ENCODE data around the gene MAML2.

The MAML2 gene

GRCh38 chr11:96367342-96367741, 24.3 kb upstream of the MAML2 start:
- Histone ChIP-seq H3K27ac (no peak overlapping the region), H3K27me3 (no peaks in the 10 kb centered on the region), H3K9ac (no peak overlapping the region), H3K36me3 (peaks cover 62% of the 10 kb centered on the region), H3K4me2 (no peak overlapping the region), H3K4me1 (no peaks in the 10 kb centered on the region), H4K20me1 (no peaks in the 10 kb centered on the region), H3K4me3 (no peak overlapping the region), H3K9me3 (peaks cover 20% of the 10 kb centered on the region)
- TF ChIP-seq Cebpa-rat (IDR thresholded peaks at IDR 0.05): no peak

GRCh38 chr11:96366024-96366423, 23.0 kb upstream of the MAML2 start:
- H3K4me1 ChIP-seq: no peaks in the 10 kb centered on the region
- H3K27ac ChIP-seq: no peak overlapping the region
- H3K27me3 ChIP-seq: no peaks in the 10 kb centered on the region
- H3K4me2 ChIP-seq: no peak overlapping the region
- no peaks in the 10 kb centered on the region for H4K20me1 ChIP-seq
- H3K9ac ChIP-seq: no peak overlapping the region
- H3K36me3 ChIP-seq: peaks cover 58% of the 10 kb centered on the region
- no peak for TF ChIP-seq Cebpa-rat (IDR thresholded peaks at IDR 0.05)
- H3K4me3 ChIP-seq: no peak overlapping the region
- H3K9me3 ChIP-seq: peaks cover 20% of the 10 kb centered on the region

- Histone ChIP-seq H3K36me3 (peaks cover 53% of the 10 kb centered on the region), H3K4me3 (no peak overlapping the region), H3K9me3 (peaks cover 20% of the 10 kb centered on the region), H3K27ac (no peak overlapping the region), H3K9ac (no peak overlapping the region), H3K4me1 (no peaks in the 10 kb centered on the region), H3K4me2 (no peak overlapping the region), H3K27me3 (no peaks in the 10 kb centered on the region), H4K20me1 (no peaks in the 10 kb centered on the region)
- no peak for TF ChIP-seq Cebpa-rat (IDR thresholded peaks at IDR 0.05)
Observed at GRCh38 chr11:96365493-96365892, 22.5 kb upstream of the MAML2 start.

DNA sequence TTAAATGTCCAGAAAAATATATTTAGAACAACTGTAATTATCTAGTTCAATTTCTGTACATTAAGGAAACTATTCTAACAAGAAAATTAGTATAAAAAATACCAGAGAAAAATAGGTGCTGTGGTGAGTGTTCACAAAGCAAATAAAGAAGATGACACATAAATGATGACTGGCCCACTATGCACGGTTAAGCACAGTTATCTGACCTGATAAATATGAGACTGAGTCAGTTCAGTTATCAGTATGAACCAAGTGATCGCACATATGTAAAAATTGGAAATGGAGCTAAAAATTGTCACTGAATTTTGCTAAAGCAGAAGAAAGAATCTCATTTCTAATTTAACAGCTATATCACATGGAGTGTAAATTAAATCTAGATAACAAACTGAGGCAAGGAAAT, 18.8 kb upstream of the MAML2 start:
- Histone ChIP-seq H3K36me3 (peaks cover 38% of the 10 kb centered on the region), H3K27me3 (no peaks in the 10 kb centered on the region), H3K9me3 (no peaks in the 10 kb centered on the region), H3K9ac (no peak overlapping the region), H3K27ac (no peak overlapping the region), H3K4me3 (no peak overlapping the region), H3K4me2 (no peak overlapping the region), H4K20me1 (no peaks in the 10 kb centered on the region), H3K4me1 (no peaks in the 10 kb centered on the region)
- no peak for TF ChIP-seq Cebpa-rat (IDR thresholded peaks at IDR 0.05)

DNA sequence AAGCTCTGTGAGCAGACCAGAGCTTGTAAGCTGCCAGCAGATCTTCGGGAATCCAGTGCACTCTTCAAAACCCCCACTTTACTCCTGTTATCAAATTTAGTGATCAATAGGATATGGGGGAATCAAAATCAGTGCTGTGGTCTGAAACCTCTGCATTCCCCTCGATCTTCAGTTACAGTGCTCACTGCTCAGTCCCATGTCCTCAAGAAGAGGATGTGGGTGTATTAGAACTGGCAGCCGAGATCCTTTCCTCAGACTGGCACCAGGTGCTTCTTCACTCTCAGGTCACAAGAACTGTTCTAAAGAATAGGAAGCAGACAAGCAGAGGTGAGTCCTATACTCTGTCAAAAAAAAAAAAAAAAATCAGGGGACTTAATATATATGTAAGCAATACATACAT, 15.3 kb upstream of the MAML2 start:
- Histone ChIP-seq H3K4me3 (no peak overlapping the region), H3K9ac (no peak overlapping the region), H3K36me3 (peaks cover 35% of the 10 kb centered on the region), H3K27ac (no peak overlapping the region), H3K4me1 (no peaks in the 10 kb centered on the region), H3K4me2 (no peak overlapping the region), H3K9me3 (no peaks in the 10 kb centered on the region), H4K20me1 (no peaks in the 10 kb centered on the region), H3K27me3 (no peaks in the 10 kb centered on the region)
- no peak for TF ChIP-seq Cebpa-rat (IDR thresholded peaks at IDR 0.05)

- Histone ChIP-seq H3K4me3 (no peak overlapping the region), H3K4me1 (no peaks in the 10 kb centered on the region), H3K27me3 (no peaks in the 10 kb centered on the region), H3K36me3 (peaks cover 35% of the 10 kb centered on the region), H3K9ac (no peak overlapping the region), H3K27ac (no peak overlapping the region), H3K9me3 (no peaks in the 10 kb centered on the region), H4K20me1 (no peaks in the 10 kb centered on the region), H3K4me2 (no peak overlapping the region)
- TF ChIP-seq Cebpa-rat (IDR thresholded peaks at IDR 0.05): no peak
Observed at GRCh38 chr11:96357794-96358193, 14.8 kb upstream of the MAML2 start.

DNA sequence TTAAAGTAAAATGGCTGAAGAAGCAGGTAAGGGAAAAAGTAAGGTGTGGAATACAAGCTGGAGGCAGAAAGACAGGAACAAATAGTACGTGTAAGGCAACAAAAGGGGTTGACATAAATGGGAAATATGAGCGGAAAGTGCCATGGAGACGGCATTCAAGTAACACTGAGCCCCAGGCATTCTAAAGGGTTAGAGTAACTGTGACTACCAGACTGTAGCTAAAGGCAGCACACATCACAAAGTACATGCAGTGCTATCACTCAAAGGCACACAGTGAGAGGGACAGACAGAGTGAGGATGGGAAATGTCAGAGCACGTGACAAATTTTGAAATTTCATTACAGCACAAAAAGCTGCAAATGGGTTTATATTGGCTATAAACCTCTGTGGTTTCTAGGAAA, 13.9 kb upstream of the MAML2 start:
- Histone ChIP-seq H3K9me3 (no peaks in the 10 kb centered on the region), H3K4me1 (no peaks in the 10 kb centered on the region), H3K36me3 (peaks cover 37% of the 10 kb centered on the region), H3K4me2 (no peak overlapping the region), H3K27ac (no peak overlapping the region), H3K4me3 (no peak overlapping the region), H3K9ac (no peak overlapping the region), H3K27me3 (no peaks in the 10 kb centered on the region), H4K20me1 (no peaks in the 10 kb centered on the region)
- TF ChIP-seq Cebpa-rat (IDR thresholded peaks at IDR 0.05): no peak

- Histone ChIP-seq H3K4me3 (peak overlapping the region; percentile 66), H3K9ac (peak overlapping the region; percentile 66; the same call in 1 of the 2 replicates), H3K9me3 (no peaks in the 10 kb centered on the region), H3K27me3 (peaks cover 30% of the 10 kb centered on the region), H3K4me1 (peaks cover 23% of the 10 kb centered on the region), H3K36me3 (no peaks in the 10 kb centered on the region), H3K27ac (no peak overlapping the region), H4K20me1 (no peaks in the 10 kb centered on the region), H3K4me2 (peak overlapping the region; percentile 85)
- no peak for TF ChIP-seq Cebpa-rat (IDR thresholded peaks at IDR 0.05)
Observed at GRCh38 chr11:96342014-96342960, 708 bp downstream of the MAML2 start.

DNA sequence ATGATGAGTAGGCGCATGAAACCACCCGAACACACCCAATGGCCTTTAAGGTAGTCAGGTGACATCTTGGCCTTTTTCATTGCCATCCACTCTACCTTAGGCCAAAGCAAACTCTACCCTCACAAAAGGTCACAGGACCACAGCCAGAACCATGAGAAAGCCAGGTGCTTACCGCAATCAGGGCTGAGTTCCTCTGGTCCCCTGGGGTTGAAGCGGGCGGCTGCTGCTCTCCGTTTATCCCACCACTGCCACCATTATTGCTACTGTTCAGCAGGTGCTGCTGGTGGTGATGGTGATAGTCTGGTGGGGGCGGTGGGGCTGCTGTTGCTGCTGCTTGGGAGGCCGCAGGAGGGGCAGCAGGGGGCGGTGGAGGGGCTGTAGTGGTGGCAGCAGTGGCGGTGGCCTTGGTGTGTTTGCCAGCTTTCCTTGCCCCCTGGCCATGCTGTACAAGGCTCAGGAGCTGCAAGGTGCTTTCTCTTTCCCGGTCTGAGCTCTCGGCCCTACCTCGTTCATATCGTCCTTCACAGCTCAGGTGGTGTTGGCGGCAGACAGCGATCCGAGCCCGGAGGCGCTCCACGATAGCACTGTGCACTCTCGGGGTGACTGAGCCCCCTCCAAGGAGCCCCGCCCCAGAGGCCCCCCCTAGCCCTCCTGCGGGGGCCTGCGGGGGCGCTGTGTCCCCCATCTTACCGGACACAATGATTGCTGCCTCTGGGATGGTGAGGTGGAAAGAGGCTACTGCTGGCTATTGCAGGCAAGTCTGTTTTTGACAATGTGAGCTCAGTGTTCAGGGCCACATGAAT, 1.6 kb downstream of the MAML2 start:
- Histone ChIP-seq H3K27ac (no peak overlapping the region), H3K9me3 (no peaks in the 10 kb centered on the region), H3K4me1 (peaks cover 23% of the 10 kb centered on the region), H3K36me3 (no peaks in the 10 kb centered on the region), H3K4me3 (no peak overlapping the region), H3K4me2 (peak overlapping the region; percentile 85), H3K27me3 (peaks cover 30% of the 10 kb centered on the region), H4K20me1 (no peaks in the 10 kb centered on the region), H3K9ac (no peak overlapping the region)
- no peak for TF ChIP-seq Cebpa-rat (IDR thresholded peaks at IDR 0.05)

GRCh38 chr11:96340555-96340885, 2.5 kb downstream of the MAML2 start:
- Histone ChIP-seq H3K9me3 (no peaks in the 10 kb centered on the region), H3K4me2 (no peak overlapping the region), H3K4me3 (no peak overlapping the region), H3K9ac (no peak overlapping the region), H3K27ac (no peak overlapping the region), H3K27me3 (peaks cover 30% of the 10 kb centered on the region), H3K4me1 (peaks cover 23% of the 10 kb centered on the region), H3K36me3 (no peaks in the 10 kb centered on the region), H4K20me1 (no peaks in the 10 kb centered on the region)
- TF ChIP-seq Cebpa-rat (IDR thresholded peaks at IDR 0.05): no peak
